Testis (tissue), 3 donors: ENCODE results near the gene ACACB. TPM values are rescaled to one million over a fixed set of nuclear protein-coding genes. Genes with fewer than 3 reads are reported as not detected.

Experiments used
- DNase-seq: peaks from one replicate; pipeline ENCODE4 v3.0.0-alpha.2; 2019
- H3K27ac ChIP-seq, 2 donors: fragments of 200-600 bp; sonication (generic); one replicate each; pipeline ENCODE4 v1.5.1; 2019
- H3K27me3 ChIP-seq: fragments of 200-600 bp; sonication (generic); one replicate; pipeline ENCODE4 v1.5.1; 2019
- H3K36me3 ChIP-seq: fragments of 200-600 bp; sonication (generic); one replicate; pipeline ENCODE4 v1.5.1; 2017; ENCODE audit warnings: low read depth; ENCODE audit errors: missing control alignments
- H3K4me1 ChIP-seq: fragments of 200-600 bp; sonication (generic); one replicate; pipeline ENCODE4 v1.5.1; 2019
- H3K4me3 ChIP-seq, 2 donors: fragments of 200-600 bp; sonication (generic); one replicate each; pipeline ENCODE4 v1.5.1; 2017 to 2019
- H3K9me3 ChIP-seq: fragments of 200-600 bp; sonication (generic); one replicate; pipeline ENCODE4 v1.5.1; 2017
- POLR2A ChIP-seq: fragments of 450-650 bp; IDR thresholded peaks from one replicate; pipeline ENCODE4 v1.6.1; 2017; ENCODE audit warnings: antibody characterized with exemption, mild to moderate bottlenecking, moderate library complexity
- WGBS, 2 donors: methylation state at CpG; one replicate each; pipeline ENCODE4 v1.1.5; 2018; 5-methylcytosine and 5-hydroxymethylcytosine counted together
- intact Hi-C: fragments of 100-400 bp; cut with DNase I; formaldehyde crosslinking; loops from one replicate; pipeline ENCODE4 v1.15.1; 2023; ENCODE audit warnings: low total_unique reads
- polyA plus RNA-seq: library from polyadenylated mRNA; stranded (reverse); fragments of 350-450 nt; fragmentation: Illumina TruSeq; extraction: RNeasy Lipid Tissue Mini Kit (QIAGEN cat#74804); gene quantifications from one replicate; pipeline ENCODE4 v1.2.3, GENCODE V29; 2014; ENCODE audit warnings: low read depth, low replicate concordance; ENCODE audit not compliant: insufficient read depth
- total RNA-seq, 2 donors: library from RNA; depleted of rRNA; stranded (reverse); fragments of >200 nt; gene quantifications; one replicate each; pipeline ENCODE4 v1.2.3, GENCODE V29; 2016
- TF ChIP-seq, protein P1 (sequence below), 3 experiments: fragments of 450-650 bp in 2 of 3; fragments of 200-600 bp in 1 of 3; sonication (generic) in 1 of 3; IDR thresholded peaks; one replicate each; pipeline ENCODE4 v1.5.1; 2016 to 2019; ENCODE audit warnings: antibody characterized with exemption in 3 of 3, mild to moderate bottlenecking in 2 of 3, moderate library complexity in 1 of 3

The ACACB gene
- total and polyA plus RNA-seq, 3 donors from 2014 or later = 25.5 to 96.8 (median 61.6) TPM

DNA sequence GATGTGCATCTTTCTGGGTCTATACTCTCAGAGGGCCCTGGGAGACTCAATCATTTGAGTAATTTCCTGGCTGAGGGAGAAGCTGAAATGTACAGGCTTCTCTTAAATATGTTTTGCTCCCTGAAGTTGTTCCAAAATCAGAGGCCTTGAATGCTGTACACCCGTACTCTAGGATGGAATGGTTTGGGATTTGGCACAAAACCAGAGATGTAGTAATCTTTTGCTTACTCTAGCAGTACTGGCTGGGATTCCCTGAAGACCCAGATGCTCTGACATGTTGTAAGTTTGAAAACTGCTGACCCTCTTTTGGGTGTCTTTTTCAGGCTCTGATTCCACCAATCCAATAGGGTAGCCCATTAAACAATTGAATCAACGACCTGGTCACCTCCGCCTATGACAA is 10.4 kb downstream of the ACACB start:
- H3K4me1 ChIP-seq = no peaks in the 10 kb centered on the region
- TF ChIP-seq, protein P1, sequence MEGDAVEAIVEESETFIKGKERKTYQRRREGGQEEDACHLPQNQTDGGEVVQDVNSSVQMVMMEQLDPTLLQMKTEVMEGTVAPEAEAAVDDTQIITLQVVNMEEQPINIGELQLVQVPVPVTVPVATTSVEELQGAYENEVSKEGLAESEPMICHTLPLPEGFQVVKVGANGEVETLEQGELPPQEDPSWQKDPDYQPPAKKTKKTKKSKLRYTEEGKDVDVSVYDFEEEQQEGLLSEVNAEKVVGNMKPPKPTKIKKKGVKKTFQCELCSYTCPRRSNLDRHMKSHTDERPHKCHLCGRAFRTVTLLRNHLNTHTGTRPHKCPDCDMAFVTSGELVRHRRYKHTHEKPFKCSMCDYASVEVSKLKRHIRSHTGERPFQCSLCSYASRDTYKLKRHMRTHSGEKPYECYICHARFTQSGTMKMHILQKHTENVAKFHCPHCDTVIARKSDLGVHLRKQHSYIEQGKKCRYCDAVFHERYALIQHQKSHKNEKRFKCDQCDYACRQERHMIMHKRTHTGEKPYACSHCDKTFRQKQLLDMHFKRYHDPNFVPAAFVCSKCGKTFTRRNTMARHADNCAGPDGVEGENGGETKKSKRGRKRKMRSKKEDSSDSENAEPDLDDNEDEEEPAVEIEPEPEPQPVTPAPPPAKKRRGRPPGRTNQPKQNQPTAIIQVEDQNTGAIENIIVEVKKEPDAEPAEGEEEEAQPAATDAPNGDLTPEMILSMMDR (IDR thresholded peaks at IDR 0.05) = no peak
- TF ChIP-seq POLR2A = no peak
- 60 to 82% methylated on average over 3 of the region's 3 CpGs for WGBS, 2 donors
- no peak overlapping the region for H3K27ac ChIP-seq
- no peak overlapping the region for H3K4me3 ChIP-seq
- H3K36me3 ChIP-seq = no peaks in the 10 kb centered on the region
- intact Hi-C loops = no loop called here
- no peaks in the 10 kb centered on the region for H3K27me3 ChIP-seq
- DNase-seq = no peak
- no peaks in the 10 kb centered on the region for H3K9me3 ChIP-seq

DNA sequence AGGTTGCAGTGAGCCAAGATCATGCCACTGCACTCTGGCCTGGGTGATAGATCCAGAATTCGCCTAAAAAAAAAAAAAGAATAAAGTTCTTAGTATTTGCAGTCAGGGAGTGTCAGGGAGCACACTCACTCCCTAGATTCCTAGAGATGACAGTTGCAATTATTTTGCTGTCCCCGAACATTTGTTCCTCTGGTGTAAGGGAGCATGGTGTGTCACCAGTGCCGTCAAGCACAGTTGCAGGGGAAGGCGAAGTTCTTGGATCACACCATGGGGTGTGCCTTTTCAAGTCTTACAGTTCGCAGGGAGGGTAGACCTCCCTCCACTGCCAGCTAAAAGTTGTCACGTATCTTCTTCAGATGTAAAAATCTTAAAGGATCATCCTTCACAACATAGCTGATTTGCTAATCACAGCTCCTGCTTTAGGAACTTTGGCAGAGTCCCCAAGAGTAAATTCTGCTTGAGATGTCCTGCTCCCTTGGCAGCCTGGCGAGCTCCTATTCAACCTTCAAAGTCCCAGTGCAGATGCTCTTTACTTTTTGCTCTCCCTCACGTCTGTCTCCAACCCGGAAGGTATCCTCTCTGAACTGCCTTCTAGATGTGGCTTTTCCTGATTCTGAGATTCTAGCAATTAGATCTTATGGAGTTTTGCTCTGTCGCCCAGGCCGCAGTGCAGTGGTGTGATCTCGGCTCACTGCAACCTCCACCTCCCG is 11.3 kb downstream of the ACACB start:
- no peaks in the 10 kb centered on the region for H3K4me1 ChIP-seq
- no peak for DNase-seq

GRCh38 chr12:109130297-109131153 is 14.1 kb downstream of the ACACB start:
- Histone ChIP-seq H3K4me1 (peaks cover 4% of the 10 kb centered on the region), H3K9me3 (no peaks in the 10 kb centered on the region), H3K36me3 (no peaks in the 10 kb centered on the region), H3K4me3 (no peak overlapping the region), H3K27ac (no peak overlapping the region), H3K27me3 (no peaks in the 10 kb centered on the region)
- intact Hi-C loops = no loop called here
- no peak for TF ChIP-seq POLR2A
- TF ChIP-seq, protein P1 (IDR thresholded peaks at IDR 0.05) = no peak
- no peak for DNase-seq
- WGBS, 2 donors = 89% methylated on average over 13 to 15 of the region's 15 CpGs

More for the DNA sequence above, 11.3 kb downstream of the ACACB start:
- no peaks in the 10 kb centered on the region for H3K36me3 ChIP-seq
- H3K27ac ChIP-seq = no peak overlapping the region
- intact Hi-C loops = no loop called here
- no peak for TF ChIP-seq POLR2A
- TF ChIP-seq, protein P1 (IDR thresholded peaks at IDR 0.05) = no peak
- WGBS, 2 donors = 77 to 80% methylated on average over 13 of the region's 13 CpGs
- no peak overlapping the region for H3K4me3 ChIP-seq
- no peaks in the 10 kb centered on the region for H3K27me3 ChIP-seq
- no peaks in the 10 kb centered on the region for H3K9me3 ChIP-seq

DNA sequence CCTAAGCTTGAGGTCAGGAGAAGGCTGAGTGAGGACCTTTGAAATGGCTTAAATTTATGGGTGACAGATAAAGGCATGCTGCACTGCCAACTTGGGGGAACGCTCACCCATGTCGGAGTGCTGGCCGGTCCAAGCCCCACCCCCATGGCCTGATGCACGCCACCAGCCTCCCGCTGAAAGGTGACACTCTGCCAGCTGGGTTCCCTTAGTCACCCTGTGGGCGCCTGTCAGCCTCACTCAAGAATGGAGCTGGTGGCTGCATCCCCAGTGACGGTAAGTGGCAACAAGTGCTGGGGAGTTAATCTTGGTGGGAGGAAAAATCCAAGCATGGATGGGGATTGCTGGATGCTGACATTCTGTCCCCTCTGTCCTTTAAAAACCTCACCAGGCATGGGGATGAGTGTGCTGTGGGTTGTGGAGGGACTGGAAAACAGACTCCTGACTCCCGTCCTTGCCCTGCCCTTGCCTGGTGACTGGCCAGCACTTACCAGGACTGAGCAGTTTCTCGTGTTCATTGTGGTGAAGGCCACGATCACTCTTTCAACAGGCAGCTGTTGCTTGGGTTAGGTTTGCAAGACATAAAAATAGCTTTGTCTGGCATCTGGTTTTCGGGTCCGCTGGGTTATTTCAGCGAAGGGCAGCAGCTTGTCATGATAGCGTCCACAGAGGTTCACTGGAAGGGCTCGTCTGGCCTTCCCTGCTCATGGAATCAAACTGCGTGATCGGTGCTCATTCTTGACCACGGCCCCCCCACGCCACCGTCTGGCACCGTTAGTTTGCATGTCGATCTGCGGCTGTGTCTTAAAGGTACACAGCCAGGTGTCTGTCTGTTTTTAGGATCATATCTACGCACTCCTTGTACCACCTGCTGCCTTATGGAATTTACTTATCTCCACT is 15.0 kb downstream of the ACACB start:
- H3K27me3 ChIP-seq = no peaks in the 10 kb centered on the region
- H3K4me1 ChIP-seq = peaks cover 4% of the 10 kb centered on the region
- no peak for DNase-seq
- TF ChIP-seq, protein P1 (IDR thresholded peaks at IDR 0.05) = no peak
- TF ChIP-seq POLR2A = no peak
- no peak overlapping the region for H3K4me3 ChIP-seq
- H3K9me3 ChIP-seq = no peaks in the 10 kb centered on the region
- intact Hi-C loops = no loop called here
- H3K36me3 ChIP-seq = no peaks in the 10 kb centered on the region
- H3K27ac ChIP-seq = no peak overlapping the region
- 59 to 80% methylated on average over 24 of the region's 24 CpGs for WGBS, 2 donors
